GM19099 (cell line): ENCODE data around the gene MBOAT2.

Experiments
- POLR2A ChIP-seq: IDR thresholded peaks from 3 replicates; pipeline ENCODE4 v1.6.1; 2011; ENCODE audit warnings: low read depth; ENCODE audit not compliant: insufficient read length; ENCODE audit errors: extremely low read depth

MBOAT2 gene

DNA sequence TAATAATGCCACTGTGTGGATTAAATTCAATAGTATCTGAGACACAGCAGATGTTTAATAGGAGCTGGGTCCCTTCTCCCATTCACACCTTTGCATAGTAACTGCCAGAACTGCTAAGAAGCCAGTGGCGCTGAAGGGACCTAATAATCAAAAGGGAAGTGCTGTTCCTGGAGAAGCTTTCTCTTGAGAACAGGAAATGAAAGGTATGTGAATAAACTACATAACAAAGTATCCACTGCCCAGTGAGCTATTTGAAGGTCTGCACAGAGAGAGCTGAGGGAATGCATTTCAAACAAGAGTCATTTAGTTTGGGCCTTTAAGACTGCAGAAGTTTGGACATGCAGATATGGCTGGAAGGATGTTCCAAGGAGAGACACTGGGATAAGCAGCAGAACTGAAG, 110.0 kb downstream of the MBOAT2 start:
- no peak for TF ChIP-seq POLR2A

DNA sequence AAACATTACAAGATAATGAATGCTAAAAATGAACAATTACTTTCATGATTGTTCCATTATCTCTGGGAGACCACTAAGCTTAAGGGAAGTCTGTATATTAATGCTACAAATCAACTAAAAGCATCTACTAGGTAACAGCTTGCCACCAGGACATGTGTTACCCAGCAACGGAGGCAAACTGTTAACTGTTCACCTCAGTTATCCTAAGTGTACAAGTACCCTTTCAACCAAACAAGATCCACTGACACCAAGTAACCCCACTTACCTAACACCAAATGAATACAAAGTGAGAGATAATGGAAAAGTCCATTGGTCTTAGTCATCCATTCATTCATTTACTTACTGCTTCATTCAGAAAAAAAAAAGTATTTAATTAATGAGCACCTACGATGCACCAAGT, 111.4 kb downstream of the MBOAT2 start:
- TF ChIP-seq POLR2A: no peak

DNA sequence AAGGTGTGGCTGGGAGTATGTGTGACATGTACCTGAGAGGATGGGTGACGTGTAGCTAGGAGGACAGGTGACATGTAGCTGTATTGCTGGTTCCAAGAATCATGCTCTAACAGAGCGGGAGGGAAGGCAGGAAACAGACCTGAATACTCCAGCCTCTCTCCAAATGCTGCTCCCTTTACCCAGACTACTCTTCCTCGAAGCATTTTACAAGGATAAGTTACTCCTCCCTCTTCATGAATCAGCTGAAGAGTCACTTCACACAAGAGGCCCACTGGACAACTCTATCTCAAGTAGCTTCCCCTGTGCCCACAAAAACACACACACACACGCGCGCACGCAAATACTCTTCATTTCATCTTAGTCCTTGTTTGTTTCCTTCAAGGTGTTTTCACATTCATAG, 113.5 kb downstream of the MBOAT2 start:
- TF ChIP-seq POLR2A: no peak

DNA sequence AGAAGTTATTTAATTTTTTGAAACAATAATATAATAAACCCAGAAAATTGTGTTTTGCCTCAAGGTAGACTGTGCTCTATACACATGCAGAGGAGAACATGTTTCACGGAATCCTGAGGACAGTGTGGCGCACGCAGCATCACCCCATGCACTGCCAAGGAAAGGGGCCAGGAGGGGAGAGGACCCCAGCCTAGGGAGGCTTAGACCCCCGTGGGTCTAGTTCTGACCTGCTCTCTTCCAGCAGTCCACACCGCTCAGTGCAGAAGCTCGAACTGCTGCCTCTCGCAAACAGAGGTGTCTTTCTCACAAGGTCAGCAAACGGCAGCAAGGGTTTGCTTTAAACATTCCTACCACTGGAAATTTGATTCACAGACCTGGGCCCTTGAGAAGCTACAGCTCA, 114.5 kb downstream of the MBOAT2 start:
- TF ChIP-seq POLR2A: no peak

DNA sequence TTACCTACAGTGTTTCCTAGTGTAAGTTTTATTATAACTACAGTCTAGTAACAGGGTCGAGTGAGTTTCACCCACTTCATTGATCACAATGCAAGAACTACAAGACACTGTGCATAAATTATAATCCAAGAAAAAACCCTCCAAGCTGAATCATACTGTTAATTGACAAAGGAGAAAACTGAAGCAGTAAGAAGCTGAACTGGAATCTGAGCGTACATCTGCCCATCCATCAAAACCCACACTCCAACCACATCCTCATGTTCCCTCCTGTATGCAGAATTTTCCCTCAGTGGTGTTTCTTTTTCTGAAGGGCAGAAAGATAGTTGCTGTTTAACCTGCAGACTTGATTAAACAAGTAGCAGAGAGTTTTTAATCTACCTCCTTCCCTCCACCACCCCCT, 116.6 kb downstream of the MBOAT2 start:
- TF ChIP-seq POLR2A: no peak

DNA sequence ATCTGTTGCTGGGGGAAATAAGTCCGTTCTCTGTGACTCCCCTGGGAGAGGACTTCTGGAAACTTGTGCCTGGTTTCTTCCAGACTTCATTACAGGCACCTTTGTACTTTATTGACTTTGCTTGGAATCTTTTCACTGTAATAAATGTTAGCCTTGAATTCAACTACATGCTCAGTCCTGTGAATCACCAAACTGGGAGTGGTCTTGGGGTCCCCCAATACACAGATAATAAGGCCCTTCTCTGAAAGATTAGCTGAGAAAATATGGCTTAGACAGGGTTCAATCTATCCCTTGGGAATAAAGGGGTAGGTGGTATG, 117.3 kb downstream of the MBOAT2 start:
- no peak for TF ChIP-seq POLR2A

DNA sequence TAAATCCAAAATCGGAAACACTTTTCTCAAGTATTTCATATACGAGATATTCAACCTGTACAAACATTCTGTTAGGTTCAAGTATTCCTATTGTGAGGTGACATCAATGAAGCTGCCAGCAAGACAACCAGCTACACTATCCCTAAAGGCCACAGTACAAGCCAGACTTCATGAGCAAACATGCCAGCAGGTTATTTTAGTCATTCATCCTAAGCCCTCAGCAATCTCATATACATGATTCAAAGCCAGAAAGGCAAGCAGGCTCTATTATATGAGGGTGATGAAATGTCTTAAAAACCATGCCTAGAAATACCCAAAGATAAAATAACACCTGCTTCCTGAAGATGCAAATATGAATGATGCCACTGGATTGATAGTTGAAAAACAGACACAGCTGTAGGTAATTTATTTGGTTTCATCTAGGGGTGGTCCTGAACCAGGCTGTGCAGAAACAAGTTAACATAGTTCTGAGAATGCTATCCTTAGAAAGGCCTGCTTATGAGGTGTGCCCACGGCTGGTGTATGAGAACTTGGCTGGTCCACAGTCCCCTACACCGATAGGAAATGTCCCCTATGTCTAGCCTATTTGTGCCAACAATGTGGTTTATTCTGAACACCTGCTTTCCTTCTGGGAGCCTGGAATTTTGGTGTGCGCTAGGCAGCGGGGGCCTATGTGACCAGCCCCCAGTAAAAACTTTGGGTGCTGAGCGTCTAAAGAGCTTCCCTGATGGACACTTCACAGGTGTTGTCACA, 117.9 kb downstream of the MBOAT2 start:
- no peak for TF ChIP-seq POLR2A

DNA sequence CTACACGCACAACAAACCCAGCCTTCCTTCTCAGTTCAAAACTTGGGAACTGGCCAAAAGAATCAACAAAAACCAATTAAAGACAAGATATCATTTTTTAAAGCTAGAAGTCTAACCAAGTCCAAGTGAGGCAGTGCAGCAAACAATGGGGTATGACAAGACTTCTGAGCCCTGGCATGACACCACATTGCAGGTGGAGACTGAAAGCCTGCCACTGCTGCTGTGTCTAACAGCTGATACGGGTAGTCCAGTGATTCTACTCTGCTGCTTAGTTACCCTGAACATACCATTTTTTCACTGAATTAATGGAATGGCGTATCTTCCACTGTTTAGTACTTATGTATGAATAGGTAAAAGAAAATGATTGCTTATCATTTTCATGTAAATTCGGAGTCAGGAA, 118.7 kb downstream of the MBOAT2 start:
- TF ChIP-seq POLR2A: no peak

DNA sequence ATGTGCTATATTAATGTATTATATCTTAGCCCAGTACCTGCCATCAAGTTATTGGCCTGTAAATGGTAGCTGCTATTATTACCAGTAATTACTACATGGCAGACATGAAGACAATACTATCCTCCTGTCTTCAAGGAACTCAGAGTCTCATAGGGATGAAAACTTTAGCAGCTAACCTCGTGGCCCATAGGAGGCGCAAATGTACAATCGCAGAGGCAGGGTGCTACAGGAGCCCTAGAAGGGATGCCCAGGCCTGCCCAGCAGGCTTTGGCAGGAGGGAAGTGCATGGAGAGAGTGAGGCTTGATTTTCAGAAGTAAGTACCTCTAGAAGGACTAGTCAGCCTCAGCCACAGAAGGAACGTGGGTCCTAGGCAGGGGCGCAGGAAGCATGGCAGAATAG, 121.4 kb downstream of the MBOAT2 start:
- no peak for TF ChIP-seq POLR2A

DNA sequence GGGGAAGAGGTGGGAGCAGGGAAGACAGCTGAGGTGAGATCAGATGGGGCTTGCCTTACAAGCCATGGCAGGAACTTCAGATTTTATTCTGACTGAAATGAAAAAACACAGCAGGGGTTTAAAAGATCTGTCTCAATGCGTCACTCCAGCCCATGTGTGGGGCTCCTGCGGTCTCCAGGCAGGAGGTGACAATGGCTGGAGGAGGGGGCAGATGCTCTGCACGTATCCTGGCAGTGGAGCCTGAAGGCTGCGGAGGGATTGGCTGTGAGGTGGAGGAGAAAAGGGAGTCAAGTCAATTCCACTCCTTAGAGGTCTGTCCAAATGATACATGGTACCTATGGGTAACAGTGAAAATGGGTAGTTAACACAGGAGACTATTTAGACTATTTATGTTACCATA, 125.6 kb downstream of the MBOAT2 start:
- no peak for TF ChIP-seq POLR2A

DNA sequence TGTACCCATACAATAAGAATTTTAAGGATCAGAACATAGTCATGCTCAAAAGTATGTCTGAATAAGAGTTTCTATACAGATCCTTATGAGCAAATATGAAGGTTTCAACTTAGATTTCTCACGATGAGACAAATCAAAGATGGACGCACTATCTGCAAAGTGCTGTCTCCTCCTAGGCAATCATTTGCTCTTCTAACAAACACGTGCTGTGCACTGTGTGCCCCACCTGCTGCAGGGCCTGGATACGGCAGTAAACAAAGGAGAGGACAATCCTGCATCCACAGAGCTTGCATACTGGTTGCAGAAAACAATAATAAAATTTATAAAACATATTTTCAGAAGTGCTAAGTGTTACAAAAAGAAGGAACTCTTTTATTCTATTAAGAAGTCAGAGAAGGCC, 126.2 kb downstream of the MBOAT2 start:
- no peak for TF ChIP-seq POLR2A

DNA sequence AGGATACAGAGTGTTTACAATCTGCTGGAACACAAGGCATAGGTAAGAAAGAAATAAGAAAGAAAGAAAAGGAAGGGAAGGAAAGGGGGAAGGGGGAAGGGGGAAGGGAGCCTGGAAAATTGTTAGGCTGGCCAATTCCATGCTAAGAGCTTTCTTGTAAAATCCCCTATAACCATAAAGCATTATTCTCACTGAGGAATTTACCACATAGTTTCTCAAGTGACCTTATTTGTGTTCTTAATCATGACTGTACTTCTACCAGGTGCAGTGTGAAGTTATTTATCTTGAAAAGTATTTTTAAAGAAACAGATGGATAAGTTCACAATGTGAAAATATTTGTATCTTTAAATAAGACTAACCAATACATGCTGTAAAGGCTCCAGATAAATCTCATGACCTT, 126.9 kb downstream of the MBOAT2 start:
- no peak for TF ChIP-seq POLR2A

DNA sequence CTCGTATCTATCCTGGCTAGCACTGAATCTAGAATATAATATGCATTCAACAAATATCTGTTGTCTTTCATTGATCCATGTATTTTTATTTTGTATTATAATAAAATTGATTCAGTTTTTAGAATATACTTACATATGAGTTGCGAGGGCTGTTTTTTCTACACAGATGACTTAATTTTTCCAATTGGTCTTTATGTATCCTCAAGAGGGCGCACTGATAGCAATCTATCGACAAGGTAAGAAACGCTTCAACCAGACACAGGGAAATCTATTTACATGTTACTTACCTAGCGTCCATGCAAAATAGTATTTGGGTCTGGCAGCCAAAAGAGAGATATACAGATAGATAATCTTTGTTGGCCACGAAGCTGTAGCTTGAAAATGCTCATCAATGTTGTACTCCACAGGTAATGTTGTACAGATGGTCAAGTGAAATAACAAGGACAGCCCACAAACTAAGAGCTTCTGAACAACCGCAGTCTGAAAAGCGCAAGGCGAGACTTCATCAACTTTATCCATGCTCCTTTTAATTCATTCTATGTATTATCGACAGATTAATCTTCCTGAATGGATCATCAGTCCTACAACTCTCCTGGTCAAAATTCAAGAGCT, 130.6 kb downstream of the MBOAT2 start:
- TF ChIP-seq POLR2A: no peak

DNA sequence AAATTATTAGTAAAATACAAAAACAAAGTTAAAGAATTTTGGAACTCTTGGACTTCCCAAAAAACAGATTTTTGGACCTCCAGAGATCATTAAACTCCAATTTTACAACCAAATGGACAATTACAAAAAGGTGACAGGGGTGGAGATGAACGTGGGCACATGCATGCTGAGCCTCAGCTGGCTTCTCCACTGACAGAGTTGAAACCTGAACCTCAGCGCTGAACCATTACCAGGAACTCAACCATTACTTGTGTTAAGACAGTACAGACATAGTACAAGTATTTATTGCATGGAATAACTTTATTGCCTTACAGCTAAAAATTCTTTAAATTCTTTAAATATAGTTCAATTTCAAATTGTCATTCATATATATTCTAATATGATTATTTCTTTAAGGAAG, 133.0 kb downstream of the MBOAT2 start:
- TF ChIP-seq POLR2A: no peak

DNA sequence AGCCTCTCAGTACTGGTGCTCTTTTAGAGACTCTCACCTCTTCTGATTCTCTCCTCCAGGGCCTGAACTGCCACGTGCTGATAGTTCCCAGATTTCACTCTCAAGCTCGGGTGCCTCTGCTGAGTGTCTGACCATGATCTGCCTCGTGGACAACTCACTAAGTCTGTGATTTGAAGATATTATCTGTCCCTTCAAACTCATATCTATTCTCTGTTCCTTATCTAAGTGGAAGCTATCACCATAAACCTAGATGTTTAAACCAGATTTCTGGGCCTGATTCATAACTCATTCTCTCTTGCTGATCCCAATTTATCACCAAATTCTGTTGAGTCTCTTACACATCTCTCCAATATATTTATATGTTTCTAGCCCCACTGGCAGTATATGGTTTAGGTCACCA, 136.1 kb downstream of the MBOAT2 start:
- TF ChIP-seq POLR2A: no peak

DNA sequence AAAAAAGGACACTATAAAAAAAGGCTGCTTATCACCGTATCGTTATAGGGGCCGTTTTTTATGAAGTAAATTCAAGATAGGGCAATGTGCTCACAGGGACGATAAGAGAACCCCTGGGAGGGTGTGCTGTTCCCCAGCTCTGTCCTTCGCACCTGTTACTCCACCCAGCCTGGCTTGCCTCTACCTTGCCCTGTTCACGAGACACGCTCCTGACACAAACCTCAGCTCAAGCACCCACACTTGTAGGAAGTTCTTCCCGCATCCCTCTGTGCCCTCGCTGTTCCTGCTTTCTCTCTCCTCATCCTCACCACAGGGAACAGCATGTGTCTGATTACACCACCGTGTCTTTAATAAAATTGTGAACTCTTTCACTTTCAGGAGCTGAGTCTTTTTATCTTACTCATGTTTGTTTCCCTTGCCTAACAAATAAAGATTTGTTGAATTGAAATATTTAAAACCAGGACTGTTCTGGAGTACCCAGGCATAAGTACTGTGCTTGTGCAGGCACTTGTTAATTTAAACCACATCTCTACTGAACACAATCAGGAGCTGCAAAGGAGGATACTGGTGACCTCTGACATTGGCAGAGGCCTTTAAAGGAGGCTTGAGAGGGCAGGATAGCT, 140.0 kb downstream of the MBOAT2 start:
- TF ChIP-seq POLR2A: no peak

DNA sequence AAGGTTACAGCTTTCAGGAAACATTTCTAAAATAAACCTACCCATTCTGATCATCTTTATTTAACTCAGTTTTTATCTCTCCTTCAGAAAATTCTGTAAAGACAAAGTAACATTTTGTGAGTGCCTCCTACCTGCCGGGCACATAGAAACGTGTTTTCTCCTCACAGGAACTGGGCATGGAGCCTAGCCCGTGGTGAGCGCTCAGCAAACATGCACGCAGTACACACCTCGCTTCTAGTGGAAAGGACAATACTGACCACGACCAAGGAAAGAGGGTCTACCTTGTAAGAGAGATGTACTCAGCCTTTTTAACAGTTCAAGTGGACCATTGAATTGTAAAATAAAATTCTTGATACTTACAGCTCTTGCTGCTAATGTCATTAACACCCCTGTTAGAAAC, 141.3 kb downstream of the MBOAT2 start:
- TF ChIP-seq POLR2A: no peak

DNA sequence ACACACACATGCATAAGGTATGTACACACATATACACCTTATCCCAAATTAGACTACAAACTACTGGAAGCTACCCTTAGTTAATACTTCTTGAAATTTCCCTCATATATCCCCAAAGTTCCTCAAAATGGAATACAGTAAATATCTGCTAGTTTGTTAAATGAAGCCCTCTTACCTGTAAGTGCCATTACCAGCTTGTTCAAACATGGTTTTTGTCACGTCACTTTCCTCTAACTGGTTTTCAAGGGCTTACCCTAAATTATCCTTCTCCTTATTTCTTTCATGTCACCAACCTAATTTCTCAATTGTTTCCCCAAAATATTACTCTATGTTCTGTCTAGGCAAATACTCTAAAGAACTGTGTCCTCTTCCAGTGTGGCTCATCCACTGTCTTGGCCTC, 141.7 kb downstream of the MBOAT2 start:
- no peak for TF ChIP-seq POLR2A

DNA sequence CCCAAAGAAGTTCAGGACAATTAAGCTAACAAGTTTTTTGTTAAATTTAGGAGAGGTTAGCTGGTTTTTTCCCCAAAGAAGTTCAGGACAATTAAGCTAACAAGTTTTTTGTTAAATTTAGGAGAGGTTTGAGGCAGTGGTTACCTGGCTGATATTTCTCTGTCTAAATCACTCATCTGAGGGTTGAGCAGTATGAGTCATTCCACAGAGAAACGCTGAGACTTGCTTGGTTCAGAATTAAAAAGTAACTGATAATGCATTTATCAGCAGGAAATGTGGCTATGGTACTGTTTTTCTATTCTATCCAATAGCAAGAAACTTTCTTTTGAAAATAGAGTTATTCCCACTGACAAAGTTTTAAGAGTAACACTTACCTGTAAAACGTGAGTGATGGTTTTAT, 143.2 kb downstream of the MBOAT2 start:
- no peak for TF ChIP-seq POLR2A
